ENCODE results near the gene PIGW.

PIGW gene

GRCh38 chr17:36545465-36546417 is 11.0 kb downstream of the PIGW start:
- peak; percentile 98 for DNase-seq

- no peak for DNase-seq
Observed at GRCh38 chr17:36546418-36547093, 11.8 kb downstream of the PIGW start.

- DNase-seq, result no peak
Observed at GRCh38 chr17:36547776-36548175, 13.0 kb downstream of the PIGW start.

GRCh38 chr17:36550491-36551417 is 16.0 kb downstream of the PIGW start:
- no peak for DNase-seq

- DNase-seq, result no peak
Observed at GRCh38 chr17:36553459-36553858, 18.7 kb downstream of the PIGW start.

GRCh38 chr17:36566081-36566480 is 31.3 kb downstream of the PIGW start:
- no peak for DNase-seq

- no peak for DNase-seq
Observed at GRCh38 chr17:36575028-36575427, 40.2 kb downstream of the PIGW start.

GRCh38 chr17:36576793-36577192 is 42.0 kb downstream of the PIGW start:
- no peak for DNase-seq

GRCh38 chr17:36578671-36579070 is 43.9 kb downstream of the PIGW start:
- DNase-seq, result no peak

GRCh38 chr17:36583787-36584186 is 49.0 kb downstream of the PIGW start:
- DNase-seq, result no peak

GRCh38 chr17:36586138-36586537 is 51.4 kb downstream of the PIGW start:
- no peak for DNase-seq
